Epithelial cell of proximal tubule (primary cell): ENCODE data around the gene AGPAT2. TPM values are rescaled to one million over a fixed set of nuclear protein-coding genes. Genes with fewer than 3 reads are reported as not detected.
"Not testable (repeated sequence)": the region's sequence is repeated elsewhere in the genome, so short reads cannot be mapped to it uniquely, and the experiment has no call there.

Experiments used
- DNase-seq: peaks from one replicate; pipeline ENCODE4 v3.0.0-alpha.2; 2011; ENCODE audit warnings: low read depth
- H3K4me3 ChIP-seq: 2 replicates; pipeline ENCODE4 v1.5.1; 2011; ENCODE audit warnings: low read depth, mild to moderate bottlenecking, low read length
- total RNA-seq: library from RNA; depleted of rRNA; stranded (reverse); fragments of >200 nt; gene quantifications from 2 replicates; pipeline ENCODE4 v1.2.3, GENCODE V29; 2015
- TF ChIP-seq, protein P1 (sequence below): conservative IDR thresholded peaks from 2 replicates; pipeline ENCODE4 v1.5.1; 2012; ENCODE audit warnings: low read depth, mild to moderate bottlenecking, low read length

The AGPAT2 gene
- total RNA-seq, 1 donor from 2014 or later, result 40.5 TPM

DNA sequence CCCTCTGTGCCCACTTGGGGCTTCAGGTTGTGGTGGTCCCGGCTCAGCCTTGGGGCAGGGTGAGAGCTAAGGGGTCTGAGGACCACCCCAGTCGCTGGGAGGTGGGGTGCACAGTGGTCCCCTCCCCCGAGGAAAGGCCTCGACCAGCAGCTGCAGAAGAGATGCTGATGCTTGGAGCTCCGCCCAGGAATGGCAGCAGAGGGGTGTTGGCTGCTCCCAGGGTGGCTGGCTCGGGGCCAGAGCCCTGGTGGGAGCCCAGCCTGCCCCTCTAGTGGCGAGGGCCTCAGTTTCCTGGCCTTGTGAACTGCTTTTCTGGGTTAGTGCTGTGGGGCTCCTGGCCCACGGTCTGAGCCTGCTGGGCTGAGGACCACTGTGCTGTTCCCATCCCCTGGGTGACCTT lies 26.3 kb upstream of the AGPAT2 start:
- no peak for DNase-seq
- H3K4me3 ChIP-seq, result no peak overlapping the region
- TF ChIP-seq, protein P1, sequence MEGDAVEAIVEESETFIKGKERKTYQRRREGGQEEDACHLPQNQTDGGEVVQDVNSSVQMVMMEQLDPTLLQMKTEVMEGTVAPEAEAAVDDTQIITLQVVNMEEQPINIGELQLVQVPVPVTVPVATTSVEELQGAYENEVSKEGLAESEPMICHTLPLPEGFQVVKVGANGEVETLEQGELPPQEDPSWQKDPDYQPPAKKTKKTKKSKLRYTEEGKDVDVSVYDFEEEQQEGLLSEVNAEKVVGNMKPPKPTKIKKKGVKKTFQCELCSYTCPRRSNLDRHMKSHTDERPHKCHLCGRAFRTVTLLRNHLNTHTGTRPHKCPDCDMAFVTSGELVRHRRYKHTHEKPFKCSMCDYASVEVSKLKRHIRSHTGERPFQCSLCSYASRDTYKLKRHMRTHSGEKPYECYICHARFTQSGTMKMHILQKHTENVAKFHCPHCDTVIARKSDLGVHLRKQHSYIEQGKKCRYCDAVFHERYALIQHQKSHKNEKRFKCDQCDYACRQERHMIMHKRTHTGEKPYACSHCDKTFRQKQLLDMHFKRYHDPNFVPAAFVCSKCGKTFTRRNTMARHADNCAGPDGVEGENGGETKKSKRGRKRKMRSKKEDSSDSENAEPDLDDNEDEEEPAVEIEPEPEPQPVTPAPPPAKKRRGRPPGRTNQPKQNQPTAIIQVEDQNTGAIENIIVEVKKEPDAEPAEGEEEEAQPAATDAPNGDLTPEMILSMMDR, result no peak

DNA sequence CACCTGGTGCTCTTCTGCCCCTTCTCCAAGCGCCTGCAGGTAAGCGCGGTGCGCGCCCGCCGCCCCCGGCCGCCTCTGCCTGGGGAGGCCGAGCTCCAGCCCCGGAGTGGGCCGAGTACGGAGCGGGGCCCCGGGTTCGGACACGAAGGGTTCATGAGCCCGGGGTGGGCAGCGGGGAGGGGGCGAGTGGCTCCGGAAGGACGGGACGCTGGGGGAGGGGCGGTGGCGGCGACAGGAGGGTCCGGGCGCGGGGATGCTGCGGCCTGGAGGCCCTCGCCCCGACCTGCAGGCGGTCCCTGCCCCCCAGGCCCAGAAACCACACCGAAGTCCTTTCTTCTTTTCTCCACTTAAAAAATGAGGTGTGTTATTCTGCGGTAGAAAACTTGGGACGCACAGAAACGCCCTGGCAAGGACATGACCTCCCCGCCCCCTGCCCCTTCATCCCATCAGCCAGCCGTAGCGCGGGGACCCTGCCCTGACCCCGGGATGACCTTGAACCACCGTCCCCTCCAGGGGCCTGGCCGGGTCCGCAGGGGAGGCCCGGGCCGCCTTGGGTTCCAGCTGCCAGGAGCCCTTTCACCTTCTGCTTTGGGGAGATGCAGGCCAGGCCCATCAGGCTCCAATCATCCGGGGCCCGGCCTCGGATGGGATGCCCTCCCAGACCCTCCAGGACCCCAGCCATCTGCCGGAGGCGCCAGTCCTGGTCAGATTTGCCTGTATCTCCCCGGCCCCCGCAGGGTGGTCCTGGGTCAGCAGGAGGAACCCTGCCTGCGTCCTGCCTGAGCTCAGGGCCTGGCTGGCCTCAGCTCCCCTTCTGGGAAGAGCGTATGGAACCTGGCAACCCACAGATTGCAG lies 25.7 kb upstream of the AGPAT2 start:
- H3K4me3 ChIP-seq, result peak overlapping the region; percentile 38
- no peak for DNase-seq
- TF ChIP-seq, protein P1, result no peak

DNA sequence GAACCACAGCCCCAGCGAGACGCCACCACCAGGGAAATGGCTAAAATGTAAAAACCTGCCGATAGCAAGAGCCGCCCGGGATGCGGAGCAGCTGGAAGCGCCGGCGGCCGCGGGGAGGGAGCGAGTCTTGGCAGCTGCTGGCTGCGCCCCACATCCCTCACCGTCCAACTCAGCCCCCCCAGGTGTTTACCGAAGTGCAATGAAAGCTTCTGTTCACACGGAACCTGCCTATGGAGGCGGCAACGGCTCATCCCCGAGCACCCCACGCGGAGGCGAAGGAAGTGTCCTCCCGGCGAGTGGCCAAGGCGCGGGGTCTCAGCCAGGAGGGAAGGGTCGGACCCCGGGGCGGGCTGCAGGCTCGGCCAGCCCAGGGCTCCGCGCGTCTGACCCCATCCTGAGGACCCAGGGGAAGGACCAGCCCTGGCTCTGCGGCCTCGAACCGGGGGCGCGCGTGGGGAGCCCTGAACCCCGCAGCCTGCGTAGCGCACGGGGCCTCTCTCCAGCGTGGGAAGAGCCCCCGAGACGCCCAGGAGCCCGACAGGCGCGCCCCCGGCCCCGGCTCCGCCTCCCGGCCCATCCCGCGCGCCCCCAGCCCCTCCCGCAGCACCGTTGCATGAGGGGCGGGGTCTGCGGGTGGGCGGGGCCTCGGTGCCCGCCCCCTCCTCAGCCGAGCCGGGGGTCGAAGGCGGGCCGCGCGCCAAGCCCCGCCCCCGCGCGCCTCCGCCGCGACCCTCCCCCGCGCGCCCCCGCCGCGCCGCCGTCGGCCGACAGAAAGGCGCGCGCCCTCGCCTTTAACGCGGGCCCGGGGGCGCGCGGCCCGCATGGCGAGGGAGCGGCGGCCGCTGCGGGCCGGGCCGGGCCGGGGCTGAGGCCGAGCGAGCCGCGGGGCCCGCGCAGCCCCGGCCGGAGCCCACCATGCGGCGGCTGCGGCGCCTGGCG lies 24.8 kb upstream of the AGPAT2 start, which contains the start of gene DIPK1B:
Gene DIPK1B (plus strand): TSS at position 822 of the 939 bp plus-strand sequence. CDS start 94 bp downstream, at position 916.
- TF ChIP-seq, protein P1, result no peak
- H3K4me3 ChIP-seq, result peak within 1 kb of the TSS; percentile 38
- no peak for DNase-seq

DNA sequence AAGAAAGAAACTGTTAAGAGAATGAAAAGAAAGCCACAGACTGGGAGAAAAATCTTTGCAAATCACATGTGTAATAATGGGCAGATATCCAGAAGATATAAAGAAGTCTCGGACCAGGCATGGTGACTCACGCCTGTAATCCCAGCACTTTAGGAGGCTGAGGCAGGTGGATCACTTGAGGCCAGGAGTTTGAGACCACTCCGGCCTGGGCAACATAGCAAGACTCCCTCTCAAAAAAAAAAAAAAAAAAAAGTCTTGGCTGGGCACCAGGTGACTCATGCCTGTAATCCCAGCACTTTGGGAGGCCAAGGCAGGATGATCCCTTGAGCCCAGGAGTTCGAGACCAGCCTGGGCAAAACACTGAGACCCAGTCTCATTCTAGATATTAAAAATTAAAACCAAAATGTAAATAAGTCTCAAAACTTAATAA lies 24.0 kb upstream of the AGPAT2 start:
- H3K4me3 ChIP-seq, DNase-seq: not testable (repeated sequence)

DNA sequence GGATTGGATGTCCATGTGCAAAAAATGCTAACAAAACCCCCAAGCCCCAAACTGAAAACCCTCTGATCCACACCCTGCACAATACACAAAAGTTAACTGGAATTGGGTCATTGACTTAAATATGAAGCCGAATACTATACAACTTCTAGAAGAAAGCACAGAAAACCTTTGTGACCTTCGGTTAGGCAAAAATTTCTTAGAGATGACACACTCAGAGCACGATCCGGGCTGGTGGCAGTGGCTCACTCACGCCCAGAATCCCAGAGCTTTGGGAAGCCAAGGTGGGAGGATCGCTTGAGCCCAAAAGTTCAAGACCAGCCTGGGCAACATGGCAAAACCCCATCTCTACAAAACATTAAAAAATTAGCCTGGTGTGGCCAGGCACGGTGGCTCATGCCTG lies 23.3 kb upstream of the AGPAT2 start:
- no peak overlapping the region for H3K4me3 ChIP-seq
- DNase-seq, result no peak
- TF ChIP-seq, protein P1, result no peak

DNA sequence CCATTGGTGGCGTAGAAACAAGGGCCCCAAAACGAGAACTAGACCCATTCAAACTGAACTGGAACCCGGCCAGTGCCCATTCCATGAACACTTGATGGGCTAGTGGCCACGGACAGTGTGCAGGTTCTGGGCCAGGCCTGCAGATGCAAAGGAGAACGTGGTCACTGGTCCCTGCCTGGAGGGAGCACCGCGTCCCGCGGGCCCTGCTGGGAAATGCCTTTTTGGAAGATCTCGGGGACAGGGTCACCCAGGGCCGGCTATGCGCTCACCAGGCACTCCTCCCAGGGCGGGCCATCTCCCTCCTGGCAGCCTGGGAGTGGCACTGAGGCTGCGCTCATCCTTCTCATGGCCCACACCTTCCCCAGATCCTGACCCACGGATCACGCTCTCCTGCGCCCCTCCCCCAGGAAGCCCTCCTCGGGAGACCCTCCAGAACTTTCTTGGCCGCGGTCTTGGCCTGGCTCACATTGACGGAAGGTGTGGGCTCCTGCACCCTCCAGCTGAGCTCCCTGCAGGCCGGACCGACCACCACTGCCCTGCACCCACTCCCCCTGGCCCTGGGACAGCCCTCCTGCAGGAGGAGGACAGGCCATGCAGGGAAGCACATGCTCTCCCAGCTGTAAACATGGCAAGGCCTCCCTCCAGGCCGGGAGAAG lies 22.3 kb upstream of the AGPAT2 start:
- H3K4me3 ChIP-seq, result no peak overlapping the region
- no peak for DNase-seq
- TF ChIP-seq, protein P1, result no peak
